Fibroblast of mammary gland (primary cell): ENCODE results near the gene ART5.

Source experiments
- DNase-seq: peaks from one replicate; pipeline ENCODE4 v3.0.0-alpha.2; 2010; ENCODE audit warnings: low read depth
- H3K4me3 ChIP-seq: 2 replicates; pipeline ENCODE4 v1.5.1; 2011; ENCODE audit warnings: low read depth, mild to moderate bottlenecking, low read length, moderate library complexity; ENCODE audit not compliant: control insufficient read depth
- CTCF ChIP-seq: conservative IDR thresholded peaks from 2 replicates; pipeline ENCODE4 v1.5.1; 2011; ENCODE audit warnings: low read depth, low read length, inconsistent platforms; ENCODE audit not compliant: control insufficient read depth, insufficient read depth

ART5 gene

GRCh38 chr11:3622521-3622920 lies 19.3 kb downstream of the ART5 start:
- TF ChIP-seq CTCF: no peak
- no peak overlapping the region for H3K4me3 ChIP-seq
- no peak for DNase-seq

GRCh38 chr11:3617990-3618389 lies 23.8 kb downstream of the ART5 start:
- DNase-seq: no peak
- no peak for TF ChIP-seq CTCF
- no peak overlapping the region for H3K4me3 ChIP-seq

GRCh38 chr11:3616721-3617460 lies 24.9 kb downstream of the ART5 start:
- no peak for TF ChIP-seq CTCF
- DNase-seq: no peak
- H3K4me3 ChIP-seq: no peak overlapping the region

GRCh38 chr11:3615998-3616397 lies 25.8 kb downstream of the ART5 start:
- no peak overlapping the region for H3K4me3 ChIP-seq
- no peak for TF ChIP-seq CTCF
- no peak for DNase-seq

GRCh38 chr11:3614742-3615171 lies 27.0 kb downstream of the ART5 start:
- no peak for TF ChIP-seq CTCF
- no peak for DNase-seq
- H3K4me3 ChIP-seq: no peak overlapping the region

- no peak for TF ChIP-seq CTCF
- DNase-seq: no peak
- no peak overlapping the region for H3K4me3 ChIP-seq
Measured at GRCh38 chr11:3613998-3614741, 27.6 kb downstream of the ART5 start.
